OCI-LY3 (cell line): ENCODE results near the gene HRG.
A peak's percentile ranks its signal among the peaks of the same experiment; 100 is the strongest.

Experiments
- H2AFZ ChIP-seq: fragments of 200-600, 300-600 bp; shearing (Covaris generic); 2 replicates; pipeline ENCODE4 v1.6.0; 2014; ENCODE audit warnings: antibody characterized with exemption, low read depth, low read length
- H3K27ac ChIP-seq: fragments of 200-600, 300-600 bp; sonication (generic); 2 replicates; pipeline ENCODE4 v1.5.1; 2014; ENCODE audit warnings: mild to moderate bottlenecking, low read length, moderate library complexity, mixed read lengths
- H3K27me3 ChIP-seq: fragments of 200-600, 300-600 bp; sonication (generic); 2 replicates; pipeline ENCODE4 v1.6.1; 2014; ENCODE audit warnings: low read depth, low read length, mixed read lengths
- H3K36me3 ChIP-seq: fragments of 200-600, 300-600 bp; sonication (generic); replicated peaks from 2 replicates; pipeline ENCODE3; 2014; ENCODE audit warnings: low read depth, low read length, mixed read lengths
- H3K4me1 ChIP-seq: fragments of 300-600, 200-600 bp; sonication (generic); 2 replicates; pipeline ENCODE4 v1.6.1; 2014; ENCODE audit warnings: low read length, mixed read lengths
- H3K4me2 ChIP-seq: fragments of 200-600, 300-600 bp; sonication (generic); 2 replicates; pipeline ENCODE4 v1.6.1; 2014; ENCODE audit warnings: low read length, mixed read lengths
- H3K4me3 ChIP-seq: fragments of 300-600, 200-600 bp; sonication (generic); 2 replicates; pipeline ENCODE4 v1.5.1; 2014; ENCODE audit warnings: antibody characterized with exemption, mild to moderate bottlenecking, low read length, moderate library complexity
- H3K79me2 ChIP-seq: fragments of 300-600, 200-600 bp; shearing (Covaris generic); 2 replicates; pipeline ENCODE4 v1.6.1; 2014; ENCODE audit warnings: mild to moderate bottlenecking, low read length, mixed read lengths
- H3K9ac ChIP-seq: fragments of 300-600, 200-600 bp; shearing (Covaris generic); 2 replicates; pipeline ENCODE4 v1.6.0; 2014; ENCODE audit warnings: mild to moderate bottlenecking, low read length, moderate library complexity
- H3K9me3 ChIP-seq: fragments of 200-600, 300-600 bp; shearing (Covaris generic); 2 replicates; pipeline ENCODE4 v1.6.1; 2014; ENCODE audit warnings: low read length, mixed read lengths; ENCODE audit not compliant: insufficient read depth
- H4K20me1 ChIP-seq: fragments of 200-600, 300-600 bp; sonication (generic); 2 replicates; pipeline ENCODE4 v1.6.1; 2016; ENCODE audit warnings: low read length, mixed read lengths; ENCODE audit not compliant: insufficient read depth
- EZH2phosphoT487 ChIP-seq: fragments of 200-600 bp; shearing (Covaris generic); IDR thresholded peaks from 2 replicates; pipeline ENCODE4 v1.6.1; 2018; ENCODE audit warnings: antibody characterized with exemption, mixed run types, low read depth
- TF ChIP-seq, protein P1 (sequence below): fragments of 200-600, 300-600 bp; sonication (generic); IDR thresholded peaks from 2 replicates; pipeline ENCODE4 v1.5.1; 2014; ENCODE audit warnings: antibody characterized with exemption, low read length, low read depth

HRG gene

DNA sequence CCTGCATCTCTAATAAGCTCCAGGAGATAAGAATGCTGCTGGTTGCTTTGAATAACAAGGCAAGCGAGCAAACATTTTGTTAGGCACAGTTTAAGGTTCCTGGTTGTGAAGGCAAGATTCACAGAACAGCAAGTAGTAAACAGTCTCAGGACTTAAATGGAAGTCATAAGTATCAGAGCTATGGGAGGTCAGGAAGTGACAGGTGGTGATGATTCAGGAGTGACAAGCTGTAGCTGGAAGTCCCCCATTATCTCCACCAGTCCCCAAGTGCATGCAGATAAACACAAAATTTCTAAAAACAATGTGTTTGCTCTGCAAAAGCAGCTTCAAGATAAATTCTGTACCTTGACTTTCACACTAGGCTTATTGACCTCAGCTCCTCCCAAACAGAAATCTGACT lies 22.3 kb upstream of the HRG start:
- Histone ChIP-seq H3K4me3 (no peak overlapping the region), H3K36me3 (no peaks in the 10 kb centered on the region), H3K79me2 (no peaks in the 10 kb centered on the region), H4K20me1 (no peaks in the 10 kb centered on the region), H3K27ac (no peak overlapping the region), H3K27me3 (peaks cover 39% of the 10 kb centered on the region), H3K4me2 (no peak overlapping the region), H3K4me1 (no peaks in the 10 kb centered on the region), H3K9me3 (no peaks in the 10 kb centered on the region), H2AFZ (no peak overlapping the region), H3K9ac (no peak overlapping the region)
- no peak for TF ChIP-seq EZH2phosphoT487
- TF ChIP-seq, protein P1, sequence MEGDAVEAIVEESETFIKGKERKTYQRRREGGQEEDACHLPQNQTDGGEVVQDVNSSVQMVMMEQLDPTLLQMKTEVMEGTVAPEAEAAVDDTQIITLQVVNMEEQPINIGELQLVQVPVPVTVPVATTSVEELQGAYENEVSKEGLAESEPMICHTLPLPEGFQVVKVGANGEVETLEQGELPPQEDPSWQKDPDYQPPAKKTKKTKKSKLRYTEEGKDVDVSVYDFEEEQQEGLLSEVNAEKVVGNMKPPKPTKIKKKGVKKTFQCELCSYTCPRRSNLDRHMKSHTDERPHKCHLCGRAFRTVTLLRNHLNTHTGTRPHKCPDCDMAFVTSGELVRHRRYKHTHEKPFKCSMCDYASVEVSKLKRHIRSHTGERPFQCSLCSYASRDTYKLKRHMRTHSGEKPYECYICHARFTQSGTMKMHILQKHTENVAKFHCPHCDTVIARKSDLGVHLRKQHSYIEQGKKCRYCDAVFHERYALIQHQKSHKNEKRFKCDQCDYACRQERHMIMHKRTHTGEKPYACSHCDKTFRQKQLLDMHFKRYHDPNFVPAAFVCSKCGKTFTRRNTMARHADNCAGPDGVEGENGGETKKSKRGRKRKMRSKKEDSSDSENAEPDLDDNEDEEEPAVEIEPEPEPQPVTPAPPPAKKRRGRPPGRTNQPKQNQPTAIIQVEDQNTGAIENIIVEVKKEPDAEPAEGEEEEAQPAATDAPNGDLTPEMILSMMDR: no peak

GRCh38 chr3:186644683-186645082 lies 21.1 kb upstream of the HRG start:
- Histone ChIP-seq H3K4me2 (no peak overlapping the region), H3K4me1 (no peaks in the 10 kb centered on the region), H2AFZ (no peak overlapping the region)

DNA sequence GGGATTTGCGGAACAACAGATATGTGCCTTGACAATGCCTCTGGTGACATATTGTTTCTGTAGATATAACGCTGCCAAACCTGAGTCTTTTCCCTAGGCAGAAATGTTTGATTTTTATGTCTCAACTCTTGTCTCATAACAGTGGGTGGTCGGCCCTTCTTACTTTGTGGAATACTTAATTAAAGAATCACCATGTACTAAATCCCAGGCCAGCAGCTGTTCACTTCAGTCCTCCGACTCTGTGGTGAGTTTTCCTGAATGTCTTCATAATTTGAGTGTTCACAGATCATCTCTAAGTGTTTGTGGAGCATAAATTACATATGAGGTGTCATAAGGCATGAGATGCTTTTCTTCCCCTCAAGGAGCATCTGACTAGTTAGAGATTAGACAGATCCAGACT lies 19.7 kb upstream of the HRG start:
- no peak overlapping the region for H3K27ac ChIP-seq
- no peaks in the 10 kb centered on the region for H3K4me1 ChIP-seq
- no peak overlapping the region for H3K9ac ChIP-seq
- H3K4me2 ChIP-seq: no peak overlapping the region
- no peak overlapping the region for H3K4me3 ChIP-seq
- TF ChIP-seq EZH2phosphoT487: no peak
- TF ChIP-seq, protein P1: no peak
- H2AFZ ChIP-seq: peak overlapping the region; percentile 20; the same call in 1 of the 2 replicates
- no peaks in the 10 kb centered on the region for H3K79me2 ChIP-seq
- H3K27me3 ChIP-seq: peaks cover 26% of the 10 kb centered on the region
- H3K36me3 ChIP-seq: no peaks in the 10 kb centered on the region
- H3K9me3 ChIP-seq: no peaks in the 10 kb centered on the region
- no peaks in the 10 kb centered on the region for H4K20me1 ChIP-seq

More at GRCh38 chr3:186644683-186645082, 21.1 kb upstream of the HRG start:
- H3K9ac ChIP-seq: no peak overlapping the region
- no peaks in the 10 kb centered on the region for H3K9me3 ChIP-seq
- no peak overlapping the region for H3K4me3 ChIP-seq
- peaks cover 36% of the 10 kb centered on the region for H3K27me3 ChIP-seq
- H4K20me1 ChIP-seq: no peaks in the 10 kb centered on the region
- TF ChIP-seq, protein P1: no peak
- H3K79me2 ChIP-seq: no peaks in the 10 kb centered on the region
- H3K27ac ChIP-seq: no peak overlapping the region
- no peaks in the 10 kb centered on the region for H3K36me3 ChIP-seq

- H3K36me3 ChIP-seq: no peaks in the 10 kb centered on the region
- no peak overlapping the region for H3K27ac ChIP-seq
- H3K27me3 ChIP-seq: peaks cover 23% of the 10 kb centered on the region
- H3K9ac ChIP-seq: no peak overlapping the region
- H3K4me2 ChIP-seq: no peak overlapping the region
- H2AFZ ChIP-seq: no peak overlapping the region
- H3K79me2 ChIP-seq: no peaks in the 10 kb centered on the region
- no peaks in the 10 kb centered on the region for H3K4me1 ChIP-seq
- no peaks in the 10 kb centered on the region for H3K9me3 ChIP-seq
- no peak overlapping the region for H3K4me3 ChIP-seq
- H4K20me1 ChIP-seq: no peaks in the 10 kb centered on the region
- no peak for TF ChIP-seq EZH2phosphoT487
- TF ChIP-seq, protein P1: no peak
Measured at GRCh38 chr3:186646841-186647240, 19.0 kb upstream of the HRG start.
